Measurements from ENCODE around the gene MAL.
"Not testable (repeated sequence)": the region's sequence is repeated elsewhere in the genome, so short reads cannot be mapped to it uniquely, and the experiment has no call there.

MAL gene

GRCh38 chr2:95034818-95035217 is 9.3 kb downstream of the MAL start:
- H3K4me3 ChIP-seq (replicated peaks in 1 of 2; ENCODE audit: low read depth in 2 of 2, low read length in 2 of 2): no peak overlapping the region
- TF ChIP-seq, protein P1, sequence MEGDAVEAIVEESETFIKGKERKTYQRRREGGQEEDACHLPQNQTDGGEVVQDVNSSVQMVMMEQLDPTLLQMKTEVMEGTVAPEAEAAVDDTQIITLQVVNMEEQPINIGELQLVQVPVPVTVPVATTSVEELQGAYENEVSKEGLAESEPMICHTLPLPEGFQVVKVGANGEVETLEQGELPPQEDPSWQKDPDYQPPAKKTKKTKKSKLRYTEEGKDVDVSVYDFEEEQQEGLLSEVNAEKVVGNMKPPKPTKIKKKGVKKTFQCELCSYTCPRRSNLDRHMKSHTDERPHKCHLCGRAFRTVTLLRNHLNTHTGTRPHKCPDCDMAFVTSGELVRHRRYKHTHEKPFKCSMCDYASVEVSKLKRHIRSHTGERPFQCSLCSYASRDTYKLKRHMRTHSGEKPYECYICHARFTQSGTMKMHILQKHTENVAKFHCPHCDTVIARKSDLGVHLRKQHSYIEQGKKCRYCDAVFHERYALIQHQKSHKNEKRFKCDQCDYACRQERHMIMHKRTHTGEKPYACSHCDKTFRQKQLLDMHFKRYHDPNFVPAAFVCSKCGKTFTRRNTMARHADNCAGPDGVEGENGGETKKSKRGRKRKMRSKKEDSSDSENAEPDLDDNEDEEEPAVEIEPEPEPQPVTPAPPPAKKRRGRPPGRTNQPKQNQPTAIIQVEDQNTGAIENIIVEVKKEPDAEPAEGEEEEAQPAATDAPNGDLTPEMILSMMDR (IDR thresholded peaks at IDR 0.05; ENCODE audit: low read depth, low read length): no peak
- no peak for DNase-seq (ENCODE audit: low read depth in 2 of 2)

- no peak for DNase-seq (ENCODE audit: low read depth in 2 of 2)
- TF ChIP-seq, protein P1 (IDR thresholded peaks at IDR 0.05; ENCODE audit: low read depth, low read length): no peak
- no peak overlapping the region for H3K4me3 ChIP-seq (replicated peaks in 1 of 2; ENCODE audit: low read depth in 2 of 2, low read length in 2 of 2)
These were observed 11.3 kb downstream of the MAL start for GRCh38 chr2:95036596-95037383.

GRCh38 chr2:95037384-95037839 is 11.9 kb downstream of the MAL start:
- DNase-seq (ENCODE audit: low read depth in 2 of 2): no peak
- H3K4me3 ChIP-seq (replicated peaks in 1 of 2; ENCODE audit: low read depth in 2 of 2, low read length in 2 of 2): no peak overlapping the region
- TF ChIP-seq, protein P1 (IDR thresholded peaks at IDR 0.05; ENCODE audit: low read depth, low read length): no peak

DNA sequence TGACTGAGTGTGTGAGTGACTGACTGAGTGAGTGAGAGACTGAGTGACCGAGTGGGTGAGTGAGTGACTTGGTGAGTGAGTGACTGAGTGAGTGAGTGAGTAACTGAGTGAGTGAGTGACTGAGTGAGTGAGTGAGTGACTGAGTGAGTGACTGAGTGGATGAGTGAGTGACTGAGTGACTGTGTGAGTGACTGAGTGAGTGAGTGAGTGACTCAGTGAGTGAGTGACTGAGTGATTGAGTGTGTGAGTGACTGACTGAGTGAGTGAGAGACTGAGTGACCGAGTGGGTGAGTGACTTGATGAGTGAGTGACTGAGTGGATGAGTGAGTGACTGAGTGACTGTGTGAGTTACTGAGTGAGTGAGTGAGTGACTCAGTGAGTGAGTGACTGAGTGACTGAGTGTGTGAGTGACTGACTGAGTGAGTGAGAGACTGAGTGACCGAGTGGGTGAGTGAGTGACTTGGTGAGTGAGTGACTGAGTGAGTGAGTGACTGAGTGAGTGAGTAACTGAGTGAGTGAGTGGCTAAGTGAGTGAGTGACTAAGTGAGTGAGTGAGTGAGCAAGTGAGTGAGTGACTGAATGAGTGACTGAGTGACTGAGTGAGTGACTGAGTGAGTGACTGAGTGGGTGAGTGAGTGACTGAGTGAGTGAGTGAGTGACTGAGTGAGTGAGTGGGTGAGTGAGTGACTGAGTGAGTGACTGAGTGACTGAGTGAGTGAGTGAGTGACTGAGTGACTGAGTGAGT is 12.5 kb downstream of the MAL start:
- H3K4me3 ChIP-seq (replicated peaks in 1 of 2; ENCODE audit: low read depth in 2 of 2, low read length in 2 of 2); DNase-seq (ENCODE audit: low read depth in 2 of 2): not testable (repeated sequence)

GRCh38 chr2:95038635-95039298 is 13.3 kb downstream of the MAL start:
- TF ChIP-seq, protein P1 (IDR thresholded peaks at IDR 0.05; ENCODE audit: low read depth, low read length): no peak
- no peak for DNase-seq (ENCODE audit: low read depth in 2 of 2)
- H3K4me3 ChIP-seq (replicated peaks in 1 of 2; ENCODE audit: low read depth in 2 of 2, low read length in 2 of 2): no peak overlapping the region

DNA sequence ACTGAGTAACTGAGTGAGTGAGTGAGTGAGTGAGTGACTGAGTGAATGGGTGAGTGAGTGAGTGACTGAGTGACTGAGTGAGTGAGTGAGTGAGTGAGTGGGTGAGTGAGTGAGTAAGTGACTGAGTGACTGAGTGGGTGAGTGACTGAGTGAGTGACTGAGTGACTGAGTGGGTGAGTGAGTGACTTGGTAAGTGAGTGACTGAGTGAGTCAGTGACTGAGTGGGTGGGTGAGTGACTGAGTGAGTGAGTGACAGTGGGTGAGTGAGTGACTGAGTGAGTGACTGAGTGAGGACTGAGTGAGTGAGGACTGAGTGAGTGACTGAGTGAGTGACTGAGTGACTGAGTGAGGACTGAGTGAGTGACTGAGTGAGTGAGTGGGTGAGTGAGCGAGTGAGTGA is 13.9 kb downstream of the MAL start:
- TF ChIP-seq, protein P1 (IDR thresholded peaks at IDR 0.05; ENCODE audit: low read depth, low read length): no peak
- DNase-seq (ENCODE audit: low read depth in 2 of 2): no peak

GRCh38 chr2:95039978-95040377 is 14.5 kb downstream of the MAL start:
- no peak for DNase-seq (ENCODE audit: low read depth in 2 of 2)
- no peak overlapping the region for H3K4me3 ChIP-seq (replicated peaks in 1 of 2; ENCODE audit: low read depth in 2 of 2, low read length in 2 of 2)
- TF ChIP-seq, protein P1 (IDR thresholded peaks at IDR 0.05; ENCODE audit: low read depth, low read length): no peak

More for the DNA sequence above, 13.9 kb downstream of the MAL start:
- no peak overlapping the region for H3K4me3 ChIP-seq (replicated peaks in 1 of 2; ENCODE audit: low read depth in 2 of 2, low read length in 2 of 2)
